ENCODE data around the gene TNPO3. TPM values are rescaled to one million over a fixed set of nuclear protein-coding genes. Genes with fewer than 3 reads are reported as not detected.

TNPO3 gene
- total RNA-seq, 2 experiments from 2014 or later: 65.7 to 66.4 TPM

DNA sequence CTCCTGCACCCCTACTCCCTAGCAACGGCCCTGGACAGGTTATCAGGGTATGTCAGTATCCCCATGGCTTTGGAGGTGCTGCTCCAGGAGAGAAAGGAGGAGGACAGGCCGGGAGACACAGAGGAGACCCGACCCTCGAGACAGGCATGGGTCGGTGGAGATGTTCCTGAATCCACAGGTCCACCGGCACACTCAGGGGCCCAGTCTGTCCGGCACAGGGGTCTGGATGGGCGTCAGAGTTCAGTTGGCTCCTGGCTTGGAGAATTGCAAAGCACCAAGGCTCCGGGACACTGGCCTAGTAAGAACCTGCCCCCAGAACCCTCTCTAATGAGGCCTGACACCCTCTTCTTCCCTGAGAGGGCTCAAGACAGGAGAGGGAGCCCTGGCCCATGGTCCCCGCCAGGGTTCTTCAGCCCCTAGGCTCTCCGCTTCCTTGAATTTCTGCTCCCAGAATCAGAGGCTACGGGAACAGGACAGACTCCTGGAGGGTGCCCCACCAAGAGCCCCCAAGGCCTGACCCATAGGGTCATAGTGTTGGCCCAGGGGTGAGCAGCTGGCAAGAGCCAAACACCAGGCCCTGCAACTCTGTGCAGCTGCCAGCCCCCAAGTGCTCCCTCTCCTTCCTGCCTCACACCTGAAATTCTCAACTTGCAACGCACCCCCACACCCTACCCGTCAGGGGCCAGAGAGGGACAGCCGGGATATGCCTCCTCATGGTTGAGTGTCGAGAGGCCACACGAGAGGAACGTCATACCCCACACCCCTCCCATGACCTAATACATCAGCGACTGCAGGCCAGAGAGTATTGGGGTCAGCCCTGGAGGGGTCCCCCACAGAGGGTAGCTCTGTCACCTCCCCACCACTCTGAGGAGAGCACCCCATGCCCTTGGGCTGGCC, 122.7 kb downstream of the TNPO3 start:
- intact Hi-C loops (cut with micrococcal nuclease): no loop called here
- H3K27me3 Mint-ChIP-seq (ENCODE audit: low read depth): peaks cover 7% of the 10 kb centered on the region
- DNase-seq: no peak
- H3K9me3 Mint-ChIP-seq: no peaks in the 10 kb centered on the region
- no peak overlapping the region for H3K4me3 Mint-ChIP-seq
- H3K36me3 Mint-ChIP-seq (ENCODE audit: low read depth): no peaks in the 10 kb centered on the region
- CTCF ChIA-PET: interaction anchor here (0.6 kb wide), 1 partner anchor 67 kb away, joined by 3 read pairs; no protein-coding TSS in a partner anchor
- peaks cover 18% of the 10 kb centered on the region for H3K4me1 Mint-ChIP-seq (ENCODE audit: low read depth)
- H3K27ac Mint-ChIP-seq: no peak overlapping the region

DNA sequence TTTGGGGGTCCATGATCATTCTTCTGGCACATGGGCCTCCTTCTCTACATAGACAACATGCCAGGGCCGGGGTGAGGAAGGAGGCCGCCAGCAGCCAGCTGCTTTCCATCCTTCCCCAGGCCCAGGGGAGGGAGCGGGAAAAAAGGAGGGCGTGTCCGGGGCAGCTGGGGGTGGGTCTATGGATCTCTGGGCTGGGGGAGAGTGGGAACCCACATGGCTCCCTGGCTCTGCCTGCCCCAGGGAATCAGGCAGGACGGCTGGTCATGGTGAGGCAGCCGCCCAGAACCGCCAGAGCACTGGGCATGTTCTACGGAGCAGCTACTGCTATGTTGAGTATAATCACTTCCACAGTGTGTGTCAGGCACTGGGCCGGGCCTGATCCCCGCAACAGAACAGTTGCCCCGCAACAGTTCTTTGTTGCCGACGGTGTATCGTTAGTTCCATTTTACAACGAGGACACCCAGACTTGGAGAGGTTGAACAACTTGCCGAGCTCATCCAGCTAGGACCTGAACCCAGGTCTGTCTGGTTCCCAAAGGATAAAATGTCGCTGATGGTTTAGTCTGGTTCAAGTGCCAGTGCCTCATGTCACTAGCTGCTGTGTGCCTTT, 123.6 kb downstream of the TNPO3 start:
- peaks cover 14% of the 10 kb centered on the region for H3K4me1 Mint-ChIP-seq (ENCODE audit: low read depth)
- H3K27me3 Mint-ChIP-seq (ENCODE audit: low read depth): peaks cover 1% of the 10 kb centered on the region
- intact Hi-C loops (cut with micrococcal nuclease): no loop called here
- no peak overlapping the region for H3K27ac Mint-ChIP-seq
- no peaks in the 10 kb centered on the region for H3K36me3 Mint-ChIP-seq (ENCODE audit: low read depth)
- CTCF ChIA-PET: no interaction called here
- no peak overlapping the region for H3K4me3 Mint-ChIP-seq
- no peak for DNase-seq
- no peaks in the 10 kb centered on the region for H3K9me3 Mint-ChIP-seq

GRCh38 chr7:128928882-128929788, 125.8 kb downstream of the TNPO3 start:
- Mint-ChIP-seq H3K36me3 (ENCODE audit: low read depth) (no peaks in the 10 kb centered on the region), H3K27me3 (ENCODE audit: low read depth) (peaks cover 1% of the 10 kb centered on the region), H3K27ac (no peak overlapping the region), H3K4me1 (ENCODE audit: low read depth) (peaks cover 13% of the 10 kb centered on the region), H3K9me3 (no peaks in the 10 kb centered on the region), H3K4me3 (no peak overlapping the region)
- intact Hi-C loops (cut with micrococcal nuclease): no loop called here
- no peak for DNase-seq
- CTCF ChIA-PET: interaction anchor here (0.6 to 1.4 kb wide), 2 partner anchors 45 to 206 kb away, joined by 3 to 4 read pairs; no protein-coding TSS in a partner anchor

GRCh38 chr7:128928159-128928813, 126.6 kb downstream of the TNPO3 start:
- Mint-ChIP-seq H3K4me1 (ENCODE audit: low read depth) (peaks cover 9% of the 10 kb centered on the region), H3K27ac (no peak overlapping the region), H3K36me3 (ENCODE audit: low read depth) (no peaks in the 10 kb centered on the region), H3K4me3 (no peak overlapping the region), H3K9me3 (no peaks in the 10 kb centered on the region), H3K27me3 (ENCODE audit: low read depth) (peaks cover under 1% of the 10 kb centered on the region)
- DNase-seq: no peak
- CTCF ChIA-PET: interaction anchor here (1.4 kb wide), 1 partner anchor 45 kb away, joined by 4 read pairs; no protein-coding TSS in a partner anchor
- intact Hi-C loops (cut with micrococcal nuclease): no loop called here

- Mint-ChIP-seq H3K27ac (no peak overlapping the region), H3K4me1 (ENCODE audit: low read depth) (no peaks in the 10 kb centered on the region), H3K9me3 (no peaks in the 10 kb centered on the region), H3K27me3 (ENCODE audit: low read depth) (no peaks in the 10 kb centered on the region), H3K36me3 (ENCODE audit: low read depth) (no peaks in the 10 kb centered on the region), H3K4me3 (no peak overlapping the region)
- intact Hi-C loops (cut with micrococcal nuclease): no loop called here
- CTCF ChIA-PET: interaction anchor here (1.3 kb wide), 1 partner anchor 167 kb away, joined by 5 read pairs; no protein-coding TSS in a partner anchor
- no peak for DNase-seq
Measured at GRCh38 chr7:128924707-128925588, 130.0 kb downstream of the TNPO3 start.

GRCh38 chr7:128923411-128923800, 131.5 kb downstream of the TNPO3 start:
- H3K9me3 Mint-ChIP-seq: no peaks in the 10 kb centered on the region
- H3K4me1 Mint-ChIP-seq (ENCODE audit: low read depth): no peaks in the 10 kb centered on the region
- CTCF ChIA-PET: interaction anchor here (0.7 kb wide), 1 partner anchor 50 kb away, joined by 3 read pairs; no protein-coding TSS in a partner anchor
- H3K4me3 Mint-ChIP-seq: no peak overlapping the region
- no peaks in the 10 kb centered on the region for H3K36me3 Mint-ChIP-seq (ENCODE audit: low read depth)
- intact Hi-C loops (cut with micrococcal nuclease): no loop called here
- no peak overlapping the region for H3K27ac Mint-ChIP-seq
- peaks cover 6% of the 10 kb centered on the region for H3K27me3 Mint-ChIP-seq (ENCODE audit: low read depth)
- DNase-seq: no peak

GRCh38 chr7:128922496-128923410, 132.2 kb downstream of the TNPO3 start:
- no peak for DNase-seq
- H3K36me3 Mint-ChIP-seq (ENCODE audit: low read depth): no peaks in the 10 kb centered on the region
- no peaks in the 10 kb centered on the region for H3K9me3 Mint-ChIP-seq

DNA sequence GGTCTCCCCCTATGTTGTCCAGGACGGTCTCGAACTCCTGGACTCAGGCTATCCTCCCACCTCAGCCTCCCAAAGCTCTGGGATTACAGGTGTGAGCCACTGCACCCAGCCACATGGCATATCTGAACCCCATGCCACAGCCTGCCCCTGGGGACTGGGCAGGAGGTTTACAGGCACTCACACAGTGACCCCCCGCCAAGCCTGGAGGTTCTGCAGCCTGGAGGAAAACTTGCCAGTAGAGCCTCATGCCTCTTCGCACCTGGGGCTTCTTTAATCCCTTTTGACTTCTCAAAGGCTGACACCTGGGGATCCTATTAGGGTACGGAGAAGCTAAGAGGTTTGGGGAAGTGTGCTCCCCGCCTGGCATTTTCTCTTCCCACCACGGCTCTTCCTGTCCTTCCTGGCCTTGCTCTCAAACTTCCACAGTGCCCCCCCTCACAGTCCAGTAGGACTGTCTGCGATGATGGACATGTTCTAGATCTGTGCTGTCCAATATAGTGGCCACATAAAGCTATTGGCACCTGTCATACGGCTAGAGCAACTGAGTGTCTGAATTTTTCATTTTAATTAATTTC, 133.0 kb downstream of the TNPO3 start:
- H3K9me3 Mint-ChIP-seq: no peaks in the 10 kb centered on the region
- no peaks in the 10 kb centered on the region for H3K4me1 Mint-ChIP-seq (ENCODE audit: low read depth)
- no peak overlapping the region for H3K27ac Mint-ChIP-seq
- no peak overlapping the region for H3K4me3 Mint-ChIP-seq
- CTCF ChIA-PET: interaction anchor here (0.6 to 1.0 kb wide), 2 partner anchors 167 to 237 kb away, joined by 3 to 4 read pairs; no protein-coding TSS in a partner anchor
- peaks cover 11% of the 10 kb centered on the region for H3K27me3 Mint-ChIP-seq (ENCODE audit: low read depth)
- no peak for DNase-seq
- intact Hi-C loops (cut with micrococcal nuclease): no loop called here
- no peaks in the 10 kb centered on the region for H3K36me3 Mint-ChIP-seq (ENCODE audit: low read depth)

More at GRCh38 chr7:128922496-128923410, 132.2 kb downstream of the TNPO3 start:
- no peak overlapping the region for H3K4me3 Mint-ChIP-seq
- CTCF ChIA-PET: interaction anchor here (0.6 to 1.0 kb wide), 4 partner anchors 50 to 236 kb away, joined by 3 to 4 read pairs (median 3); no protein-coding TSS in a partner anchor
- no peak overlapping the region for H3K27ac Mint-ChIP-seq
- intact Hi-C loops (cut with micrococcal nuclease): no loop called here
- H3K27me3 Mint-ChIP-seq (ENCODE audit: low read depth): peaks cover 8% of the 10 kb centered on the region
- no peaks in the 10 kb centered on the region for H3K4me1 Mint-ChIP-seq (ENCODE audit: low read depth)

- no peaks in the 10 kb centered on the region for H3K36me3 Mint-ChIP-seq (ENCODE audit: low read depth)
- H3K27ac Mint-ChIP-seq: no peak overlapping the region
- CTCF ChIA-PET: no interaction called here
- intact Hi-C loops (cut with micrococcal nuclease): no loop called here
- H3K4me1 Mint-ChIP-seq (ENCODE audit: low read depth): no peaks in the 10 kb centered on the region
- no peak overlapping the region for H3K4me3 Mint-ChIP-seq
- peaks cover 19% of the 10 kb centered on the region for H3K27me3 Mint-ChIP-seq (ENCODE audit: low read depth)
- no peaks in the 10 kb centered on the region for H3K9me3 Mint-ChIP-seq
- no peak for DNase-seq
Measured at GRCh38 chr7:128920913-128921582, 133.9 kb downstream of the TNPO3 start.

Data from activated naive CD4-positive, alpha-beta T cell treated with anti-CD3 and anti-CD28 coated beads for 36 hours (primary cell).